HepG2 (cell line): ENCODE results near the gene DNAJB12. TPM values are rescaled to one million over a fixed set of nuclear protein-coding genes. Genes with fewer than 3 reads are reported as not detected.

Experiments used
- ETV5 ChIP-seq: IDR thresholded peaks from 2 replicates; pipeline ENCODE4 v1.6.1; 2018; ENCODE audit warnings: missing biosample characterization, missing genetic modification reagents, inconsistent platforms, borderline replicate concordance
- FOSL1 ChIP-seq: sonication (generic); formaldehyde crosslinking; IDR thresholded peaks from 2 replicates; pipeline ENCODE4 v1.9.0; 2021; ENCODE audit warnings: missing genetic modification reagents, borderline replicate concordance
- FOXA3 ChIP-seq: IDR thresholded peaks from 2 replicates; pipeline ENCODE4 v1.6.1; 2016; ENCODE audit warnings: missing genetic modification reagents, missing compliant biosample characterization
- IRF2 ChIP-seq: IDR thresholded peaks from 2 replicates; pipeline ENCODE4 v1.6.1; 2018; ENCODE audit warnings: missing genetic modification reagents, missing compliant biosample characterization
- JUN ChIP-seq: sonication (generic); formaldehyde crosslinking; IDR thresholded peaks from 2 replicates; pipeline ENCODE4 v1.4.0; 2020; ENCODE audit warnings: mild to moderate bottlenecking, missing genetic modification reagents
- MED1 ChIP-seq: sonication (generic); formaldehyde crosslinking; IDR thresholded peaks from 2 replicates; pipeline ENCODE4 v1.4.0; 2020; ENCODE audit warnings: missing genetic modification reagents
- TP53 ChIP-seq: sonication (generic); formaldehyde crosslinking; conservative IDR thresholded peaks from 2 replicates; pipeline ENCODE4 v1.4.0; 2020; ENCODE audit warnings: missing genetic modification reagents
- ZBTB38 ChIP-seq: sonication (generic); formaldehyde crosslinking; IDR thresholded peaks from 2 replicates; pipeline ENCODE4 v1.5.1; 2020; ENCODE audit warnings: mild to moderate bottlenecking, missing genetic modification reagents
- ZBTB4 ChIP-seq: sonication (generic); formaldehyde crosslinking; IDR thresholded peaks from 2 replicates; pipeline ENCODE4 v1.4.0; 2020; ENCODE audit warnings: missing genetic modification reagents, mild to moderate bottlenecking, borderline replicate concordance
- ZMYM2 ChIP-seq: sonication (generic); formaldehyde crosslinking; IDR thresholded peaks from 2 replicates; pipeline ENCODE4 v1.8.0; 2022; ENCODE audit warnings: mild to moderate bottlenecking, missing genetic modification reagents
- ZNF546 ChIP-seq: sonication (generic); formaldehyde crosslinking; conservative IDR thresholded peaks from 2 replicates; pipeline ENCODE4 v1.8.1; 2023; ENCODE audit warnings: mild to moderate bottlenecking, missing genetic modification reagents
- ZNF558 ChIP-seq: sonication (generic); formaldehyde crosslinking; IDR thresholded peaks from 2 replicates; pipeline ENCODE4 v1.9.0; 2022; ENCODE audit warnings: mild to moderate bottlenecking, missing genetic modification reagents, borderline replicate concordance
- ZNF678 ChIP-seq: sonication (generic); formaldehyde crosslinking; IDR thresholded peaks from 2 replicates; pipeline ENCODE4 v1.4.0; 2020; ENCODE audit warnings: mild to moderate bottlenecking, missing genetic modification reagents
- polyA plus RNA-seq, 8 experiments: library from polyadenylated mRNA; depleted of rRNA in 3 of 8; stranded (reverse) in 7 of 8; unstranded in 1 of 8; fragments of >200 nt; fragmentation: Illumina TruSeq in 4 of 8; extraction: Trizol in 4 of 8; gene quantifications; 2 replicates each; pipeline versions ENCODE4 v1.2.1 to v1.2.3, GENCODE V29; 2011 to 2016; ENCODE audit warnings: low read depth in 4 of 8, missing spikeins in 1 of 8, mixed read lengths in 1 of 8; ENCODE audit not compliant: insufficient read depth in 1 of 8
- total RNA-seq, 5 experiments: library from RNA; depleted of rRNA; stranded (reverse); fragments of >200 nt; fragmentation: Illumina TruSeq; extraction: Trizol; gene quantifications; 2 replicates each; pipeline ENCODE4 v1.2.3, GENCODE V29; 2016; ENCODE audit warnings: low read depth in 1 of 5
- TF ChIP-seq, protein P1 (sequence below): sonication (generic); formaldehyde crosslinking; IDR thresholded peaks from 2 replicates; pipeline ENCODE4 v1.4.0; 2020; ENCODE audit warnings: missing genetic modification reagents, low read depth, mild to moderate bottlenecking, borderline replicate concordance
- TF ChIP-seq, protein P2 (sequence below): sonication (generic); formaldehyde crosslinking; IDR thresholded peaks from 2 replicates; pipeline ENCODE4 v1.8.0; 2022; ENCODE audit warnings: missing genetic modification reagents, mild to moderate bottlenecking, moderate library complexity, borderline replicate concordance
- TF ChIP-seq, protein P3 (sequence below): sonication (generic); formaldehyde crosslinking; IDR thresholded peaks from 2 replicates; pipeline ENCODE4 v1.5.0; 2020; ENCODE audit warnings: mild to moderate bottlenecking, missing genetic modification reagents
- TF ChIP-seq, protein P4 (sequence below): sonication (generic); formaldehyde crosslinking; IDR thresholded peaks from 2 replicates; pipeline ENCODE4 v1.5.1; 2020; ENCODE audit warnings: mild to moderate bottlenecking, moderate library complexity, missing genetic modification reagents

The DNAJB12 gene
- total and polyA plus RNA-seq, 2 of the 13 experiments (the other 11 are each of a cell fraction or from before 2014, with no cell fraction given) = 10.8 to 18.2 TPM

- TF ChIP-seq, protein P1, sequence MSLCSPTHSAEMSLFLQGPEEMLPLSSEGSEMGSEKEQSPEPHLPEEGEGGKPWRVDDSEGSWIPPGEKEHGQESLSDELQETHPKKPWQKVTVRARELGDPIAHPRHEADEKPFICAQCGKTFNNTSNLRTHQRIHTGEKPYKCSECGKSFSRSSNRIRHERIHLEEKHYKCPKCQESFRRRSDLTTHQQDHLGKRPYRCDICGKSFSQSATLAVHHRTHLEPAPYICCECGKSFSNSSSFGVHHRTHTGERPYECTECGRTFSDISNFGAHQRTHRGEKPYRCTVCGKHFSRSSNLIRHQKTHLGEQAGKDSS = peak; percentile 72
- TF ChIP-seq IRF2 (CRISPR knock-in tag) (peak; percentile 88; the same call in 1 of the 2 replicates), FOXA3 (CRISPR knock-in tag) (peak; percentile 81; the same call in 1 of the 2 replicates), ZNF558 (CRISPR knock-in tag) (peak; percentile 73; the same call in 1 of the 2 replicates), ZNF678 (no peak), TP53 (CRISPR knock-in tag) (peak; percentile 81; the same call in 1 of the 2 replicates), ZBTB38 (0 out of 2 replicates have a peak, but pooled peaks have one; percentile 53), MED1 (CRISPR knock-in tag) (peak; percentile 82), ETV5 (CRISPR knock-in tag) (peak; percentile 88), ZBTB4 (CRISPR knock-in tag) (peak; percentile 85; the same call in 1 of the 2 replicates), FOSL1 (no peak), ZNF546 (CRISPR knock-in tag) (peak; percentile 74; the same call in 1 of the 2 replicates), JUN (CRISPR knock-in tag) (peak; percentile 74; the same call in 1 of the 2 replicates), ZMYM2 (no peak)
- TF ChIP-seq, protein P2, sequence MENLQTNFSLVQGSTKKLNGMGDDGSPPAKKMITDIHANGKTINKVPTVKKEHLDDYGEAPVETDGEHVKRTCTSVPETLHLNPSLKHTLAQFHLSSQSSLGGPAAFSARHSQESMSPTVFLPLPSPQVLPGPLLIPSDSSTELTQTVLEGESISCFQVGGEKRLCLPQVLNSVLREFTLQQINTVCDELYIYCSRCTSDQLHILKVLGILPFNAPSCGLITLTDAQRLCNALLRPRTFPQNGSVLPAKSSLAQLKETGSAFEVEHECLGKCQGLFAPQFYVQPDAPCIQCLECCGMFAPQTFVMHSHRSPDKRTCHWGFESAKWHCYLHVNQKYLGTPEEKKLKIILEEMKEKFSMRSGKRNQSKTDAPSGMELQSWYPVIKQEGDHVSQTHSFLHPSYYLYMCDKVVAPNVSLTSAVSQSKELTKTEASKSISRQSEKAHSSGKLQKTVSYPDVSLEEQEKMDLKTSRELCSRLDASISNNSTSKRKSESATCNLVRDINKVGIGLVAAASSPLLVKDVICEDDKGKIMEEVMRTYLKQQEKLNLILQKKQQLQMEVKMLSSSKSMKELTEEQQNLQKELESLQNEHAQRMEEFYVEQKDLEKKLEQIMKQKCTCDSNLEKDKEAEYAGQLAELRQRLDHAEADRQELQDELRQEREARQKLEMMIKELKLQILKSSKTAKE (CRISPR knock-in tag) = peak; percentile 41; the same call in 1 of the 2 replicates
- TF ChIP-seq, protein P3, sequence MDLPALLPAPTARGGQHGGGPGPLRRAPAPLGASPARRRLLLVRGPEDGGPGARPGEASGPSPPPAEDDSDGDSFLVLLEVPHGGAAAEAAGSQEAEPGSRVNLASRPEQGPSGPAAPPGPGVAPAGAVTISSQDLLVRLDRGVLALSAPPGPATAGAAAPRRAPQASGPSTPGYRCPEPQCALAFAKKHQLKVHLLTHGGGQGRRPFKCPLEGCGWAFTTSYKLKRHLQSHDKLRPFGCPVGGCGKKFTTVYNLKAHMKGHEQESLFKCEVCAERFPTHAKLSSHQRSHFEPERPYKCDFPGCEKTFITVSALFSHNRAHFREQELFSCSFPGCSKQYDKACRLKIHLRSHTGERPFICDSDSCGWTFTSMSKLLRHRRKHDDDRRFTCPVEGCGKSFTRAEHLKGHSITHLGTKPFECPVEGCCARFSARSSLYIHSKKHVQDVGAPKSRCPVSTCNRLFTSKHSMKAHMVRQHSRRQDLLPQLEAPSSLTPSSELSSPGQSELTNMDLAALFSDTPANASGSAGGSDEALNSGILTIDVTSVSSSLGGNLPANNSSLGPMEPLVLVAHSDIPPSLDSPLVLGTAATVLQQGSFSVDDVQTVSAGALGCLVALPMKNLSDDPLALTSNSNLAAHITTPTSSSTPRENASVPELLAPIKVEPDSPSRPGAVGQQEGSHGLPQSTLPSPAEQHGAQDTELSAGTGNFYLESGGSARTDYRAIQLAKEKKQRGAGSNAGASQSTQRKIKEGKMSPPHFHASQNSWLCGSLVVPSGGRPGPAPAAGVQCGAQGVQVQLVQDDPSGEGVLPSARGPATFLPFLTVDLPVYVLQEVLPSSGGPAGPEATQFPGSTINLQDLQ (CRISPR knock-in tag) = no peak
- TF ChIP-seq, protein P4, sequence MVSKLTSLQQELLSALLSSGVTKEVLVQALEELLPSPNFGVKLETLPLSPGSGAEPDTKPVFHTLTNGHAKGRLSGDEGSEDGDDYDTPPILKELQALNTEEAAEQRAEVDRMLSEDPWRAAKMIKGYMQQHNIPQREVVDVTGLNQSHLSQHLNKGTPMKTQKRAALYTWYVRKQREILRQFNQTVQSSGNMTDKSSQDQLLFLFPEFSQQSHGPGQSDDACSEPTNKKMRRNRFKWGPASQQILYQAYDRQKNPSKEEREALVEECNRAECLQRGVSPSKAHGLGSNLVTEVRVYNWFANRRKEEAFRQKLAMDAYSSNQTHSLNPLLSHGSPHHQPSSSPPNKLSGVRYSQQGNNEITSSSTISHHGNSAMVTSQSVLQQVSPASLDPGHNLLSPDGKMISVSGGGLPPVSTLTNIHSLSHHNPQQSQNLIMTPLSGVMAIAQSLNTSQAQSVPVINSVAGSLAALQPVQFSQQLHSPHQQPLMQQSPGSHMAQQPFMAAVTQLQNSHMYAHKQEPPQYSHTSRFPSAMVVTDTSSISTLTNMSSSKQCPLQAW (CRISPR knock-in tag) = peak; percentile 93
Observed at GRCh38 chr10:72354356-72355213, at the start of gene DNAJB12 (continued).
